ENCODE results near the gene VSNL1.

VSNL1 gene

DNA sequence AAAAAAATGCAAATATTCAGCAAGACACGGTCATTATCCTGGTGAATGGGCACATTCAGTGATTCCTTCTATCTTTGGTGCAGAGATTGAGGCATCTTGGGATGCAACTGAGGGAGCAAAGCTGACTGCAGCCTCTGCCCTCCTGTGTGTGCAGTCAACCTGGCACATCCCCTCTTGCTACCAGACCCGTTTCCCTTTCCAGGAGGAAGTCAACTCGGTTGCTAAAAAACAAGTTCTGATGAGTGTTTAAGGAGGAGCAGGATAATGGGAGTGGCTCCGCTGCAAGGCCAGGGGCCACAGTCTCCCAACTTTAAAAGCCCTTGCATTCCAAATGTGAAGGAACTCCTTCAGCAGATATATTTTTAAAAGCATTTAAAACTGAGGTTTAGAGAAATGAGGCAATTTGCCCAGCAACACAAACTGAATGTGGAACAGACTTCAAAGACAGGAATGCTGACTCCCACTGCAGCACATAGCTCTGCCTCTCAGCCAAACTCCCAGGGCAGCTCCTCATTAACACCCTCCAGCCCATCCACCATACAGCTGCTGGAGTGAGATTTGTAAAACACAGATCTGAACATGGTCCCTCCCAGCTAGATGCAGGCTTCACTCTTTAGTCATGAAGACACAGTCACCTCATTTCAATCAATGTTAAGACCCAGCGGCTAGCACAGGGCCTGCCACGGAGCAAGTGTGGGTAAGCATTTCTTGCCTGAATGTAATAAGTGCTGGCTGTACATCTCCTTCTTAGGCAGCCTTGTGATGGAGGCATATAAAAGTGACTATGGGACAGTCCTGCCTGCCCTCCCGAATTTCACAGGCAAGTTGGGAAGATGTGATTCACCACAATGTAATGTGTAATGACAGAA is 54.3 kb downstream of the VSNL1 start:
- Histone ChIP-seq H3K27ac (ENCODE audit: low read depth, low read length) (no peak overlapping the region), H3K36me3 (ENCODE audit: control insufficient read depth, insufficient read depth, low read length) (peaks cover 3% of the 10 kb centered on the region), H3K4me3 (ENCODE audit: low read depth, low read length) (no peak overlapping the region)

DNA sequence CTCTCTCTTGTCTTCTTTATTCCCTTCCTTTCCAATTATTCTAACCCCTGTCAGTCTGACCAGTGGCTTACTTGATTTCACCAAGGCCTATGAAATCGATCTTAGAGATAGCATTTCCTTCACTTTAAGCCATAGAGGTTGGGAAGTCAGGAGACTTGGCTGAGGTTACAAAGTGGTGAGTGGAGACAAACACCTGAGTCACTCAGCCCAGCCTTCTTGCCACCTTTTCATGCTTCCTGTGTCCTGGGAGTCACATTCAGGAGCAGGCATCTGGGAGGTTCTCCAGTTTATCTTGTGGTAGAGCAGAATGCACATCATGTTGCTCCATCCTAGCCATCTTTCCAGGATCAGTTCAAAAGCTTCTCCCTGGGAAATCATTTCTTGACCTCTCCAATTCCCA is 59.1 kb downstream of the VSNL1 start:
- no peaks in the 10 kb centered on the region; the same call in none of the 2 replicates for H3K36me3 ChIP-seq (ENCODE audit: control insufficient read depth, insufficient read depth, low read length)
- no peaks in the 10 kb centered on the region for H3K27me3 ChIP-seq (ENCODE audit: control insufficient read depth, insufficient read depth, low read length)
- H3K9me3 ChIP-seq (ENCODE audit: control insufficient read depth, insufficient read depth, low read length): no peaks in the 10 kb centered on the region
- no peak overlapping the region for H3K27ac ChIP-seq (ENCODE audit: low read depth, low read length)
- peaks cover 20% of the 10 kb centered on the region for H3K4me1 ChIP-seq (ENCODE audit: control insufficient read depth, insufficient read depth, low read length)
- no peak overlapping the region for H3K4me3 ChIP-seq (ENCODE audit: low read depth, low read length)
- H3K9ac ChIP-seq (ENCODE audit: low read depth, low read length): no peak overlapping the region

More for the DNA sequence above, 54.3 kb downstream of the VSNL1 start:
- H3K9ac ChIP-seq (ENCODE audit: low read depth, low read length): no peak overlapping the region
- H3K9me3 ChIP-seq (ENCODE audit: control insufficient read depth, insufficient read depth, low read length): no peaks in the 10 kb centered on the region
- H3K27me3 ChIP-seq (ENCODE audit: control insufficient read depth, insufficient read depth, low read length): no peaks in the 10 kb centered on the region
- peaks cover 37% of the 10 kb centered on the region for H3K4me1 ChIP-seq (ENCODE audit: control insufficient read depth, insufficient read depth, low read length)

DNA sequence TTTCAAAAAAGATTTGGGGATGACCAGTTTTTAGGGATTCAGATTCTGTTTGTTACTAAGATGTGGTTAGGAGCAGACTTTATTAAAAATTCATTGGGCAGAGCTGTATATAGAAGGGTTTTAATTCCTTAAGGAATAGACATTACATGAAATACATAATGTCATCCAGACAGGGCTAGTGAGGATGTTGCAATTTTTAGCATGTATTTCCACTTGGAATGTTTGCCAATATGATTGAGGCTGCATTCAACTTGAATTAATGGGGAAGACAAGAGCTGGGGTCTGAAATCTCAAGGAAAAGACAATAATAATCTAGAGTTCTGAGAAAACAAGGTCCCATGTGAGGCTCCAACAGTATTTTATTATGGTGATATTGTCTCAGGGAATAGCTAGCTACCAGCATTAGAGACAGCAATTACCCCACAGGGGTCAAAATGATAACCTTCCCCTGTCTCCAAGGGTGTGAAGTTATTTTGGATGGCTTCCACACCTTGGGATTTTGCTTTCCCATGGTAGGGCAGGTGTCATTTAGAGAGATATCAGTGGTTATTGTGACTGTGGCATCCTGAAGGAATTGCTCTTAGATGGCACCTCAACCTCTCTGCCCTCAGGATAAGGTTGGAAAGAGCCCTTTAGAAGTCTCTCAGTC is 60.2 kb downstream of the VSNL1 start:
- Histone ChIP-seq H3K27me3 (ENCODE audit: control insufficient read depth, insufficient read depth, low read length) (no peaks in the 10 kb centered on the region), H3K9ac (ENCODE audit: low read depth, low read length) (no peak overlapping the region)

DNA sequence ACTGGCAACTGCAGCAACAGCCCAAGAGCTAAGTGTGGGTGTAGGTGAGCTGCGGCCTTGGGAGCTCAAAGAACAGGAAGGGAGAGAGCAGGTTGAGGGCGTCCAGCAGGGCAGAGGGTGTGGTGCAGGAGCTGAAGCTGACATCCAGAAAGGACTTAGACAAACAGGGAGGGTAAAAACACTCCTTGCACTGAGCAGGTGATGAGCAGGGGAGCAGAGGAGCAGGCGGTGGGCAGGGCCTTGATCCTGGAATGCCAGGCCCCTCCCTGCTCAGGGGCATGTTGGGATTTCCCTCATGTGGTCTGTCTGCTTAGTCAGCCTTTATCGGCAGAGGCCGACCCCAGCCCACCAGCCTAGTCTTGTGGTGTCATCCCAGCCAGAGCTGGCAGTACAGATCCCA is 63.6 kb downstream of the VSNL1 start:
- Histone ChIP-seq H3K36me3 (ENCODE audit: control insufficient read depth, insufficient read depth, low read length) (no peaks in the 10 kb centered on the region), H3K9ac (ENCODE audit: low read depth, low read length) (no peak overlapping the region), H3K27me3 (ENCODE audit: control insufficient read depth, insufficient read depth, low read length) (no peaks in the 10 kb centered on the region), H3K27ac (ENCODE audit: low read depth, low read length) (no peak overlapping the region), H3K4me3 (ENCODE audit: low read depth, low read length) (no peak overlapping the region), H3K9me3 (ENCODE audit: control insufficient read depth, insufficient read depth, low read length) (no peaks in the 10 kb centered on the region), H3K4me1 (ENCODE audit: control insufficient read depth, insufficient read depth, low read length) (peaks cover 3% of the 10 kb centered on the region)

More for the DNA sequence above, 60.2 kb downstream of the VSNL1 start:
- H3K4me3 ChIP-seq (ENCODE audit: low read depth, low read length): no peak overlapping the region
- H3K27ac ChIP-seq (ENCODE audit: low read depth, low read length): no peak overlapping the region
- no peaks in the 10 kb centered on the region for H3K9me3 ChIP-seq (ENCODE audit: control insufficient read depth, insufficient read depth, low read length)
- H3K4me1 ChIP-seq (ENCODE audit: control insufficient read depth, insufficient read depth, low read length): peaks cover 20% of the 10 kb centered on the region
- H3K36me3 ChIP-seq (ENCODE audit: control insufficient read depth, insufficient read depth, low read length): no peaks in the 10 kb centered on the region; the same call in 1 of the 2 replicates

DNA sequence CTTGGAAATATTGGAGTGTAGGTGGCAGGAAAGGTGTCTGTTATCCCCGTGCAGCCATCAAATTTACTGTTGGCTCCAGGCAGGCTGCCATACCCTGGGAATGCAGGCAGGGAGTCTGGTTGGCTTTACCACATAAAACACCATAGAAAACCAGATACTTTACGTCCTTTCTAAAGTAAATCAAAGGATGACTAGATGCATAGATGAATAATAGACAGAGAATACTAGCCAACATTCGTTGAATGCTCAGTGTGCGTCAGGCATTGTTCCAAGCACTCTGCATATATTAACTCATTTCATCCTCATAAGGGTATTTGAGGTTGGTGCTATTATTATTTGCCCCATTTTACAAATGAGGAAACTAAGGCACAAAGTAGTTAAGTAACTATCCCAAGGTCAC is 65.2 kb downstream of the VSNL1 start:
- no peak overlapping the region for H3K4me3 ChIP-seq (ENCODE audit: low read depth, low read length)
- H3K27me3 ChIP-seq (ENCODE audit: control insufficient read depth, insufficient read depth, low read length): no peaks in the 10 kb centered on the region
- H3K4me1 ChIP-seq (ENCODE audit: control insufficient read depth, insufficient read depth, low read length): peaks cover 2% of the 10 kb centered on the region; the same call in 1 of the 2 replicates
- no peaks in the 10 kb centered on the region for H3K9me3 ChIP-seq (ENCODE audit: control insufficient read depth, insufficient read depth, low read length)
- no peaks in the 10 kb centered on the region for H3K36me3 ChIP-seq (ENCODE audit: control insufficient read depth, insufficient read depth, low read length)
- no peak overlapping the region for H3K27ac ChIP-seq (ENCODE audit: low read depth, low read length)
- H3K9ac ChIP-seq (ENCODE audit: low read depth, low read length): no peak overlapping the region

DNA sequence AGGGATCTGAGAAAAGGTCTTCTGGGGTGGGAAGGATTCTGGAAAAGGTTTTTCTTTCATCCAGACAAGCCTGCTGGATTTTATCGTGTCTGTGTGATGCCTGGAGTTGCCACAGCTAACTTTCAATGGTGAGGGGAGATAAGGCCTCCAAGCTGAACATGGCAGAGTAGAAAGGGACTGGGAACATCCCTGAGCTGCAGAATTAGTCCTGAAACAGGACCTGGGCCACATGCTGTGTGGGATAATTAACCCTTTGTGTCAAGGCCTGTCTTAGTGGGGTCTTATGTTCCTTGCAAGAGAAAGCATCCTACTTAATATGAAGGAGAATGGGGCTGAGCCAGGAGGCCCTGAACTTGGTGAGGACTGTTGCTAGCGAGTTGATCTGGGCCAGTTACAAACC is 66.4 kb downstream of the VSNL1 start:
- peaks cover 2% of the 10 kb centered on the region; the same call in 1 of the 2 replicates for H3K4me1 ChIP-seq (ENCODE audit: control insufficient read depth, insufficient read depth, low read length)
- H3K36me3 ChIP-seq (ENCODE audit: control insufficient read depth, insufficient read depth, low read length): no peaks in the 10 kb centered on the region
- no peaks in the 10 kb centered on the region for H3K27me3 ChIP-seq (ENCODE audit: control insufficient read depth, insufficient read depth, low read length)
- no peak overlapping the region for H3K9ac ChIP-seq (ENCODE audit: low read depth, low read length)
- H3K4me3 ChIP-seq (ENCODE audit: low read depth, low read length): no peak overlapping the region
- no peaks in the 10 kb centered on the region for H3K9me3 ChIP-seq (ENCODE audit: control insufficient read depth, insufficient read depth, low read length)
- H3K27ac ChIP-seq (ENCODE audit: low read depth, low read length): no peak overlapping the region

DNA sequence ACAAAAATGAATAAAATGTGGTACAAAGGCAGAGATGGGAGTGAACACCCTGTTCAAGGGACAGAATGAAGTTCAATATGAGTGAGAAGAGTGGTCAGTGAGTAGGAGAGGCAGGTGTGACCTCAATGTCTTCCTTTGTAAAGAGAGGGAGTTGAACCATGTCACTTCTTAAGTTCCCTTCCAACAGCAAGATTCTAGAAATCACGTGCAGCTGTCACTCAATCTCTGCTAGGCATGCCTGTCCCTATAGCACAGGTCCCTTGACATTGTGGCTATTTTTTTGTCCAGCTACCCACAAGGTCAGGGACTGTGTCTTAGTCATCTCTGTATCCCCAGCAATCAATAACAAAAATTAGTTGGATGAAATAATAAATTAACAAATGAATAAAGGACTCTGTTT is 66.9 kb downstream of the VSNL1 start:
- Histone ChIP-seq H3K27me3 (ENCODE audit: control insufficient read depth, insufficient read depth, low read length) (no peaks in the 10 kb centered on the region), H3K4me3 (ENCODE audit: low read depth, low read length) (no peak overlapping the region), H3K36me3 (ENCODE audit: control insufficient read depth, insufficient read depth, low read length) (no peaks in the 10 kb centered on the region), H3K9me3 (ENCODE audit: control insufficient read depth, insufficient read depth, low read length) (no peaks in the 10 kb centered on the region), H3K4me1 (ENCODE audit: control insufficient read depth, insufficient read depth, low read length) (peaks cover 2% of the 10 kb centered on the region; the same call in 1 of the 2 replicates), H3K9ac (ENCODE audit: low read depth, low read length) (no peak overlapping the region), H3K27ac (ENCODE audit: low read depth, low read length) (no peak overlapping the region)

DNA sequence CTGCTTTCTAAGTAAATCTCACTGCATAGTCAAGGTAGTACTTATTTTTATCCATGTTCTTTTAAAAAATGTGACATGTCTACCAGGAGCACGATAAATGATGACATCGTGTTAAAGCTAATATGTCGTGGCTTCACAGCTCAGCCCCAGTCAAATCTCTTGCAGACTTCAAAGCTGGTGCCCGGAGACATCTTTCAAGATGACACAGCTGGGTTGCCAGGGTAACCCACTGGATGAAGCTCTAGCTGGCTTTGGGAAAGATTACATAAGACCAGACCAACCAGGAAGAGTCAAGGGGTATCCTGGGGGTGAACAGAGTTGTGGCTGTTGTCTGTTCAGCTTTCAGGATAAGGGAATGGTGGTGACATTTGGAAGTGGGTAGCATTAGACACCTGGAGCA is 67.8 kb downstream of the VSNL1 start:
- Histone ChIP-seq H3K27me3 (ENCODE audit: control insufficient read depth, insufficient read depth, low read length) (no peaks in the 10 kb centered on the region), H3K27ac (ENCODE audit: low read depth, low read length) (no peak overlapping the region), H3K9me3 (ENCODE audit: control insufficient read depth, insufficient read depth, low read length) (no peaks in the 10 kb centered on the region), H3K36me3 (ENCODE audit: control insufficient read depth, insufficient read depth, low read length) (no peaks in the 10 kb centered on the region), H3K4me3 (ENCODE audit: low read depth, low read length) (no peak overlapping the region), H3K4me1 (ENCODE audit: control insufficient read depth, insufficient read depth, low read length) (peaks cover 2% of the 10 kb centered on the region; the same call in 1 of the 2 replicates), H3K9ac (ENCODE audit: low read depth, low read length) (no peak overlapping the region)

DNA sequence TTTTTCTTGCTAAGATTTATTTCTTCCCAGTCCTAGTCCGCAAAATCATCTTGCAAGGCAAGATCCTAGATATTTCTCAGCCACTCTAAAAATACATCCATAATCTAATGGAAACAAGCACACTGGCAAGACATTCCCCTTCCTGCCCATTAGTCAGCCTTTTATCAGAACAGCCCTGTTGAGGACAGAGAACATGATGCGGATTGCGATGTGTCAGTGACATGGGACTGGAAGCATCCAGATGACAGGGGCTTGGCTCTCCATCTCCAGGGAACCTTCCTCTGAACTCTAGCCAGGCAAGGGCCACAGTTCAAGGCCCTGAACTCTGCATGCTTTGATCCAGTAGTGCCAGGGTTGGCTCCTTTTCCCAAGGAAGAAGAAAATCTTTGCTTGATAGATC is 70.0 kb downstream of the VSNL1 start:
- H3K9me3 ChIP-seq (ENCODE audit: control insufficient read depth, insufficient read depth, low read length): no peaks in the 10 kb centered on the region
- no peak overlapping the region for H3K4me3 ChIP-seq (ENCODE audit: low read depth, low read length)
- H3K9ac ChIP-seq (ENCODE audit: low read depth, low read length): no peak overlapping the region
- peaks cover 20% of the 10 kb centered on the region for H3K4me1 ChIP-seq (ENCODE audit: control insufficient read depth, insufficient read depth, low read length)
- no peaks in the 10 kb centered on the region for H3K36me3 ChIP-seq (ENCODE audit: control insufficient read depth, insufficient read depth, low read length)
- no peak overlapping the region for H3K27ac ChIP-seq (ENCODE audit: low read depth, low read length)
- no peaks in the 10 kb centered on the region for H3K27me3 ChIP-seq (ENCODE audit: control insufficient read depth, insufficient read depth, low read length)

DNA sequence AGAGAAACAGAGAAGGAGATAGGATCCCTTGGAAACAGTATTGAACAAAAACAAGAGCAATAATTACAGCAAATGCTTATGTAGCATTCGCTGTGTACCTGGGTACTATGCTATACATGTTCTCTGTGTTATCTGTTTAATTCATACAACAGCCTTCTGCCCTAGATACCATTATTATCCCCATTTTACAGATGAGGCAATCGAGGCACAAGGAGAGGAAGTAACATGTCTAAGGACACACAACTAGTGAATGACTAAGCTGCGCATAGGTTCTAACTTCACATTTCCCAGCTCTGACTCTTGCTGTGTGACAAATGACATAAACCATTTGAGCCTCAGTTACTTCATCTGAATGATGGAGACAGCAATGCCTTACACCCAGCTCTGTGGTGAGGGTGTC is 70.5 kb downstream of the VSNL1 start:
- Histone ChIP-seq H3K4me3 (ENCODE audit: low read depth, low read length) (no peak overlapping the region), H3K27ac (ENCODE audit: low read depth, low read length) (no peak overlapping the region), H3K36me3 (ENCODE audit: control insufficient read depth, insufficient read depth, low read length) (no peaks in the 10 kb centered on the region), H3K9me3 (ENCODE audit: control insufficient read depth, insufficient read depth, low read length) (no peaks in the 10 kb centered on the region), H3K4me1 (ENCODE audit: control insufficient read depth, insufficient read depth, low read length) (peaks cover 20% of the 10 kb centered on the region), H3K9ac (ENCODE audit: low read depth, low read length) (no peak overlapping the region), H3K27me3 (ENCODE audit: control insufficient read depth, insufficient read depth, low read length) (no peaks in the 10 kb centered on the region)
